PC-9 (cell line): ENCODE data around the gene SIRT3.

Experiments
- EZH2 ChIP-seq: fragments of 200-600 bp; sonication (generic); IDR thresholded peaks from 2 replicates; pipeline ENCODE4 v1.8.0; 2017; ENCODE audit warnings: antibody characterized with exemption, low read depth
- TF ChIP-seq, protein P1 (sequence below): fragments of 200-600 bp; sonication (generic); conservative IDR thresholded peaks from 2 replicates; pipeline ENCODE4 v1.6.1; 2017; ENCODE audit warnings: mixed run types, antibody characterized with exemption, mild to moderate bottlenecking, moderate library complexity

DNA sequence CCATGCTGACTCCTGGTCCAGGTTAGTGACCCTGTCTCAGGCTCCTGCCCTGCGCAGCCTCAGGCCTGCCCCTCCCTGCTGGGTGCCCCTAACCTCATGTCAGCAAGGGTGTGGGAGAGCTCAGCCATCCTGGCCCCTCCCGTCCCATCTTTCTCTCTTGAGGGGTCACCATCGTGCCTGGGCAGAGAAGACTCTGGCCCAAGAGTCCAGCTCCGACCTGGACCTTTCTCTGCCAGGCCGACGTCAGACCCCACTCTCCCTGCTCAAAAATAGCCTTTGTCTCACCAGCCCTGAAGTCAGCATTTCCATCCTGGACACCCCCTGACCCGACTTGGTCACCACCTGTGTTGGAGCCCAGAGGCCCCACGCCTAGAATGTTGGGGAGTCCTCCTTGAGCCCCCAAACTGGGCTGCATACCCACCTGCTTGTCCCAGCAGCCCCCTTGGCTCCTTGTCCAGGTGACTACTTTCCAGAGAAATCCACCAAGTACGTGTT lies 38.4 kb downstream of the SIRT3 start:
- no peak for TF ChIP-seq EZH2
- TF ChIP-seq, protein P1, sequence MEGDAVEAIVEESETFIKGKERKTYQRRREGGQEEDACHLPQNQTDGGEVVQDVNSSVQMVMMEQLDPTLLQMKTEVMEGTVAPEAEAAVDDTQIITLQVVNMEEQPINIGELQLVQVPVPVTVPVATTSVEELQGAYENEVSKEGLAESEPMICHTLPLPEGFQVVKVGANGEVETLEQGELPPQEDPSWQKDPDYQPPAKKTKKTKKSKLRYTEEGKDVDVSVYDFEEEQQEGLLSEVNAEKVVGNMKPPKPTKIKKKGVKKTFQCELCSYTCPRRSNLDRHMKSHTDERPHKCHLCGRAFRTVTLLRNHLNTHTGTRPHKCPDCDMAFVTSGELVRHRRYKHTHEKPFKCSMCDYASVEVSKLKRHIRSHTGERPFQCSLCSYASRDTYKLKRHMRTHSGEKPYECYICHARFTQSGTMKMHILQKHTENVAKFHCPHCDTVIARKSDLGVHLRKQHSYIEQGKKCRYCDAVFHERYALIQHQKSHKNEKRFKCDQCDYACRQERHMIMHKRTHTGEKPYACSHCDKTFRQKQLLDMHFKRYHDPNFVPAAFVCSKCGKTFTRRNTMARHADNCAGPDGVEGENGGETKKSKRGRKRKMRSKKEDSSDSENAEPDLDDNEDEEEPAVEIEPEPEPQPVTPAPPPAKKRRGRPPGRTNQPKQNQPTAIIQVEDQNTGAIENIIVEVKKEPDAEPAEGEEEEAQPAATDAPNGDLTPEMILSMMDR = no peak
